NCI-H2029 treated with DMSO at 0.1 percent for 48 hours (cell line): Measurements from ENCODE around the gene RAPGEF4.

ENCODE experiments used
- DNase-seq: peaks from one replicate; lab custom pipeline; 2025; lab: John Stamatoyannopoulos, UW

The RAPGEF4 gene

GRCh38 chr2:172860336-172860707, 124.7 kb downstream of the RAPGEF4 start:
- no peak for DNase-seq

GRCh38 chr2:172861098-172861497, 125.5 kb downstream of the RAPGEF4 start:
- DNase-seq: no peak

- no peak for DNase-seq
Measured at GRCh38 chr2:172861656-172862476, 126.2 kb downstream of the RAPGEF4 start.

GRCh38 chr2:172863341-172863740, 127.7 kb downstream of the RAPGEF4 start:
- no peak for DNase-seq

GRCh38 chr2:172864182-172864581, 128.5 kb downstream of the RAPGEF4 start:
- DNase-seq: peak; percentile 6

GRCh38 chr2:172865422-172865821, 129.8 kb downstream of the RAPGEF4 start:
- DNase-seq: no peak

GRCh38 chr2:172869861-172870260, 134.2 kb downstream of the RAPGEF4 start:
- no peak for DNase-seq

GRCh38 chr2:172870396-172870795, 134.8 kb downstream of the RAPGEF4 start:
- no peak for DNase-seq

GRCh38 chr2:172877826-172878225, 142.2 kb downstream of the RAPGEF4 start:
- no peak for DNase-seq

- DNase-seq: no peak
Measured at GRCh38 chr2:172878260-172878659, 142.6 kb downstream of the RAPGEF4 start.

GRCh38 chr2:172884336-172884735, 148.7 kb downstream of the RAPGEF4 start:
- DNase-seq: no peak

GRCh38 chr2:172885996-172886395, 150.4 kb downstream of the RAPGEF4 start:
- no peak for DNase-seq

GRCh38 chr2:172887280-172887679, 151.6 kb downstream of the RAPGEF4 start:
- no peak for DNase-seq

- DNase-seq: peak; percentile 42
Measured at GRCh38 chr2:172888714-172889669, 153.3 kb downstream of the RAPGEF4 start.

- no peak for DNase-seq
Measured at GRCh38 chr2:172889768-172890430, 154.3 kb downstream of the RAPGEF4 start.

GRCh38 chr2:172893111-172893510, 157.5 kb downstream of the RAPGEF4 start:
- DNase-seq: no peak

GRCh38 chr2:172893671-172894070, 158.0 kb downstream of the RAPGEF4 start:
- DNase-seq: no peak

- DNase-seq: no peak
Measured at GRCh38 chr2:172894689-172895387, 159.2 kb downstream of the RAPGEF4 start.

- DNase-seq: no peak
Measured at GRCh38 chr2:172896661-172897081, 161.0 kb downstream of the RAPGEF4 start.

- no peak for DNase-seq
Measured at GRCh38 chr2:172900871-172901270, 165.2 kb downstream of the RAPGEF4 start.

- DNase-seq: no peak
Measured at GRCh38 chr2:172901913-172902312, 166.3 kb downstream of the RAPGEF4 start.

- DNase-seq: no peak
Measured at GRCh38 chr2:172904236-172904635, 168.6 kb downstream of the RAPGEF4 start.
